Epithelial cell of esophagus (primary cell): ENCODE results near the gene TMEM273.
"Not testable (repeated sequence)": the region's sequence is repeated elsewhere in the genome, so short reads cannot be mapped to it uniquely, and the experiment has no call there.

Experiments
- DNase-seq: peaks from one replicate; pipeline ENCODE4 v3.0.0; 2010; ENCODE audit warnings: low read depth
- H3K4me3 ChIP-seq: 2 replicates; pipeline ENCODE4 v1.5.1; 2011; ENCODE audit warnings: mild to moderate bottlenecking, low read length, control low read depth
- TF ChIP-seq, protein P1 (sequence below): IDR thresholded peaks from 2 replicates; pipeline ENCODE4 v1.5.1; 2011; ENCODE audit warnings: low read depth, mild to moderate bottlenecking, low read length, control low read depth, inconsistent platforms; ENCODE audit not compliant: insufficient read depth; ENCODE audit errors: missing control alignments

Gene TMEM273

DNA sequence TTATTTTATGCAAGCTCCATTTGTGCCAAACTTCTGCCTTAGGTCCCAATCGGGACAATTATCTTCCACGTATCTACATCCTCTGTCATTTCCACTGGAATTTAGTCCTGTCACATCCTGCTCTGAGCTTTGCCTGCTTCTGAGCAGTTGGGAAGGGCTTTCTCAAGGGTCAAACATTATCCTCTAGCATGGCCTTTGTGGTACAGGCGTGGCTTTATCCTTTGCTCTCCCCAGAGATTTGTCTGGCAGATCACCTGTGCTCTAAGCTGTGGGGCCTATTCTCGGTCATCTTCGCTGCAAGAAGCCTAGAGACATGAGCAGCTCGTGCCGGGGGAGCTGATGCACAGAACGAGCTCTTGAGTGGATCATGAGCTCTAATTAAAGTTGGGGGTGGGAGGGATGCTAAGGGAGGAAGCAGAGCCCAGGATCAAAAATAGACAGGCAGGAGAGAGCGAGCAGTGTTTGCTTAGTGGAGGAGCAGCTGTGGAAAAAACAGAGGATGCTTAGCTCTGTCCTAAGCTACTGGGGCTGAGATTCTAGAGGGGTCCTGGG, 19.8 kb upstream of the TMEM273 start:
- TF ChIP-seq, protein P1, sequence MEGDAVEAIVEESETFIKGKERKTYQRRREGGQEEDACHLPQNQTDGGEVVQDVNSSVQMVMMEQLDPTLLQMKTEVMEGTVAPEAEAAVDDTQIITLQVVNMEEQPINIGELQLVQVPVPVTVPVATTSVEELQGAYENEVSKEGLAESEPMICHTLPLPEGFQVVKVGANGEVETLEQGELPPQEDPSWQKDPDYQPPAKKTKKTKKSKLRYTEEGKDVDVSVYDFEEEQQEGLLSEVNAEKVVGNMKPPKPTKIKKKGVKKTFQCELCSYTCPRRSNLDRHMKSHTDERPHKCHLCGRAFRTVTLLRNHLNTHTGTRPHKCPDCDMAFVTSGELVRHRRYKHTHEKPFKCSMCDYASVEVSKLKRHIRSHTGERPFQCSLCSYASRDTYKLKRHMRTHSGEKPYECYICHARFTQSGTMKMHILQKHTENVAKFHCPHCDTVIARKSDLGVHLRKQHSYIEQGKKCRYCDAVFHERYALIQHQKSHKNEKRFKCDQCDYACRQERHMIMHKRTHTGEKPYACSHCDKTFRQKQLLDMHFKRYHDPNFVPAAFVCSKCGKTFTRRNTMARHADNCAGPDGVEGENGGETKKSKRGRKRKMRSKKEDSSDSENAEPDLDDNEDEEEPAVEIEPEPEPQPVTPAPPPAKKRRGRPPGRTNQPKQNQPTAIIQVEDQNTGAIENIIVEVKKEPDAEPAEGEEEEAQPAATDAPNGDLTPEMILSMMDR = no peak
- DNase-seq = no peak
- H3K4me3 ChIP-seq = no peak overlapping the region

DNA sequence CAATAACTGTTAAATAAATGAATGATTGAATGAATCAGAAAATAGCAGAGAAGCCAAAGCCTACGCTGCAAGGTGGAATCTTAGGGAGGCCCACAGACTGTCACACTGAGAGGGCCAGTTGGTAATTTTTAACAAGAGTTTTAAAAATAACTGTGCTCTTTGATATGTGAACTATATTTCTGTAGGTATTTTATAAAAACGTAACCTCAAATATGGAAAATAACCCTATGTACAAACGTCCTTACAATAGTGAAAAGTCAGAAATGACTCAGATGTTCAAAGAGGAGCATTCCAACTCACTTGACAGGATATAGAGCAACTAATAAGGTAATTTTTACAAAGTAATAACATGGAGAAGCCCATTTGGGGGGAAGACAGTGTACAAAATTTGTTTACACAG, 18.9 kb upstream of the TMEM273 start:
- TF ChIP-seq, protein P1 = no peak
- DNase-seq = no peak

DNA sequence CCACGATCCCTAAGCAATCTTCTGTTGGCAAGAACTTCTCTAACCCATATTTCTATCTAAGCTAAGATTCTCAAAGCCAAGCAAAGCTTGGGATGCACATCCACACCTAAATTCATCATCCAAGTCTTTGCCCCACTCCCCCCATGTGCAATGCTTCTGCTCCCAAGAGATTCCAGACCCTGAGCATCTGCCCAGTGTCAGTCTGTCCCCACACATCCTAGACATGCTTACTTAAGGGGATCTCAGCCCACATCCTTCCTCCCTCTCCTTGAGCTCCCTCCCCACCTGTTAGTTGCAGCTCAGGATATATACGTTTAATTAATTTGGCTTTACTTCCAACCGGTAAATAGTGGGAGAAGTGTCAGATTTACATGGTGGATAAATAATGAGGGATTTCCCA, 17.0 kb upstream of the TMEM273 start:
- no peak for DNase-seq
- TF ChIP-seq, protein P1 = no peak
- H3K4me3 ChIP-seq = no peak overlapping the region

More for the DNA sequence above, 18.9 kb upstream of the TMEM273 start:
- no peak overlapping the region for H3K4me3 ChIP-seq

- no peak for DNase-seq
- TF ChIP-seq, protein P1 = no peak
- H3K4me3 ChIP-seq = no peak overlapping the region
Observed at GRCh38 chr10:49204119-49204518, 15.9 kb upstream of the TMEM273 start.

DNA sequence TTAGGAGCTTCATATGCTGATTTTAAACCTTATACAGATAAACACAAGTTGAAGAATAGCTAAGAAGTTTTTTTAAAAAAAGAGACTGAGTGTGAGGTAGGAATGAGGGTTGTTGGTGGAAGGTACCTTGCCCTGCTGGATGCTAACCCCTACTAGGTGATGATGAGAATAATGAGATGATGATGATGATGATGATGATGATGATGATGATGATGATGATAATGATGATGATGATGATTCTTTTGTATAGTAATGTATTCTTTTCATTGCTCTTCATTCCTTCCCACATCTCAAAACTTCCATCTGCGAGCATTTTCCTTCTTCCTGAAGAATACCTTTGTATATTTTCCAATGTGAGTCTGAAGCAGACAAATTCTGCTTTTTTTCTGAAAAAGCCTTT, 14.1 kb upstream of the TMEM273 start:
- no peak overlapping the region for H3K4me3 ChIP-seq
- DNase-seq = no peak
- TF ChIP-seq, protein P1 = no peak

DNA sequence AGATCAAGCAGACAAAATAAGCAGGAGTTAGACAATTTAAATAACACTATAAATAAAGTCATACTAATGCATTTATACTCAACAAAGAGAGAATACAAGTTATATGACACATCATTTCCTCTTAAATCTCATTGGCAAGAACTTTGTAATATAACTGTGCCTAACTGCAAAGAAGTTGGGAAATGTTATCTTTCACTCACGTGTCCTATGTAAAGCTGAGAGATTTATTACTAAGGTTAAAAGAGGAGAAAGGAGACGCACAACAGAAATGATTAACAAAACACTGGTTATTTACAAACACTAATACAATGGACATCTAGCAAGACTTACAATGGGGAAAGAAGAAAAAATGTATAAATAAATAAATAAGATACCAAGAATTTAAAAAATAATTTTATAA, 12.7 kb upstream of the TMEM273 start:
- no peak overlapping the region for H3K4me3 ChIP-seq
- TF ChIP-seq, protein P1 = no peak
- no peak for DNase-seq

GRCh38 chr10:49197171-49197570, 9.0 kb upstream of the TMEM273 start:
- TF ChIP-seq, protein P1 = no peak
- H3K4me3 ChIP-seq = no peak overlapping the region
- no peak for DNase-seq

DNA sequence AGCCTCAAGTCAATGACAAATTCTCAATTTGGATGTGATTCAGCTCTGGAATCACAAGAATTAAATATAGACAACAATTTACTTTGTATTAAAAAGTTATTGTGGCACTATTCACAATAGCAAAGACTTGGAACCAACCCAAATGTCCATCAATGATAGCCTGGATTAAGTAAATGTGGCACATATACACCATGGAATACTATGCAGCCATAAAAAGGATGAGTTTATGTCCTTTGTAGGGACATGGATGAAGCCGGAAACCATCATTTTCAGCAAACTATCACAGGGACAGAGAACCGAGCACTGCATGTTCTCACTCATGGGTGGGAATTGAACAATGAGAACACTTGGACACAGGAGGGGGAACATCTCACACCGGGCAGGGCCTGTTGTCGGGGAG, 7.7 kb upstream of the TMEM273 start:
- not testable (repeated sequence) for DNase-seq, H3K4me3 ChIP-seq
